EL (cell line): ENCODE results near the gene P2RY12.

Source experiments
- DNase-seq: peaks from one replicate; pipeline ENCODE4 v3.0.0-alpha.2; 2016

Gene P2RY12

GRCh38 chr3:151305060-151305774, 79.3 kb downstream of the P2RY12 start:
- DNase-seq: peak; percentile 98

GRCh38 chr3:151303751-151304150, 80.8 kb downstream of the P2RY12 start:
- no peak for DNase-seq

GRCh38 chr3:151301787-151302186, 82.8 kb downstream of the P2RY12 start:
- DNase-seq: peak; percentile 70

- no peak for DNase-seq
Observed at GRCh38 chr3:151300539-151300938, 84.0 kb downstream of the P2RY12 start.

DNA sequence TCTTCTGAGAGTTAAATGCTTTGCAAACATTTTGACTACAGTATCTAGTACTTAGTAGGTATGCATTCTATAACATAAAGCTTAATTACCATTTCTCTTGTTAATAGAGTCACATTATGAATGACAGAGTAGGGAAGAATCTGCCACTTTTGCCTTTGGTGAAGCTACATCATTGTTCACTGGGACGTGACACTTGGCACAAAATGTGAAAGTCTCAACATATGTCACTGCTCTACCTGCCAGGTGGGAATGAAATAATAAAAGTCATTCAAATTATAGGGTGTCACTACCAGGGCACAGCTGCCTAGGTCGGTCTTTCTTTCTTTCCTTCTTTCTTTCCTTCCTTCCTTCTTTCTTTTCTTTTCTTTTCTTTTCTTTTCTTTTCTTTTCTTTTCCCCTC, 85.5 kb downstream of the P2RY12 start:
- DNase-seq: no peak

DNA sequence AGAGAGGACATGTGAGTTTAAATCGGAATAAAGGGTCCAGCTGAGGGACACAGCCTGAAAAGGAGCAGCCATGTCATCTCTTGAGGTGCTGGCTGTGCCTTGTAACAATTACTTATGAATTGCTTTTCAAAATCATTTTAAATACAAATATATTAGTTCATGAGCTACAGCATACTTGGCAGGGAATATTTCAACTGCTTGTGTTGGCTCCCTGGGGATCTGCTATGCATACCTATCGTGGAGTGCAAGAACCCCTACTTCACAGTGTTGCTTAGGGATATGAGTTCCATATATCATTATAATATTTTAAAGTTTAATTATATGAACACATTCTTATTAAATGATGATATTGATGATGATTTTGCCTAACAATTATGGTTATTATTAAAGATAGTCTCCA, 87.1 kb downstream of the P2RY12 start:
- no peak for DNase-seq

DNA sequence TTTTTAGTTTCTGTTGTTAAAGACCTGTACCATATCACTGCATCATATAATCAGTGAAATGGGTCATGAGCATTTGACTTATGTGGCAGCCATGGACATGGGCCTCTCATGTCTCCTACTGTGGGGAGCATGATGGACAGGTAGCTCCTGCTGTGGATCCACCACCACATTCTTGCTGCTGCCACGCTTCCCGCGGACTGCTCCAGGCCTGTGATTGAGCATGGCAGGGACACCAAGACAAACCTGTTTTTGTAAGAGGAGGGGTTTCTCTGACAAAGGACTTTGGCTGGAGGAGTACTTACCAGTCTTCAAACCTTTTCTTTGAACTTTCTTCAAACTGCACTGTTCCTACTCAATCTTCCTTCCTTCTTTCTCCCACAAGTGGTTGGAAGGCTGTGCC, 88.3 kb downstream of the P2RY12 start:
- DNase-seq: no peak

GRCh38 chr3:151293127-151293526, 91.4 kb downstream of the P2RY12 start:
- DNase-seq: no peak

DNA sequence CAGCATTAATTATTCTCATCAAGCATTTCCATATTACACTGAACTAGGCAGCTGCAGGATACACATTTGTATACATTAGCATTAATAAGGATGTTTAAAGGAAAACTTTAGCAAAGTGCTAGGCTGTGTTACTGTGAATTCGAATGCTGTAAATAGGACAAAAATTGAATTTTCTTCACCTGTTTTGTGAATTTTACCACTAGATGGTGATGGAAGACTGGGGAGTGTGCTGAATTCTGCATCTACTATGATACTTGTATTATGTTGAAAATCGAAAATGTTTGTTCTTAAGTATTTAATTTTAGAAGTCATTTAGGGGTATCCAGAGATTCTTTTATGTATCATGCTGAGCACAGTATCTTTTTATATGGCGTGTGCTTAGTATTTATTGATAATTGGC, 93.9 kb downstream of the P2RY12 start:
- peak; percentile 46 for DNase-seq

DNA sequence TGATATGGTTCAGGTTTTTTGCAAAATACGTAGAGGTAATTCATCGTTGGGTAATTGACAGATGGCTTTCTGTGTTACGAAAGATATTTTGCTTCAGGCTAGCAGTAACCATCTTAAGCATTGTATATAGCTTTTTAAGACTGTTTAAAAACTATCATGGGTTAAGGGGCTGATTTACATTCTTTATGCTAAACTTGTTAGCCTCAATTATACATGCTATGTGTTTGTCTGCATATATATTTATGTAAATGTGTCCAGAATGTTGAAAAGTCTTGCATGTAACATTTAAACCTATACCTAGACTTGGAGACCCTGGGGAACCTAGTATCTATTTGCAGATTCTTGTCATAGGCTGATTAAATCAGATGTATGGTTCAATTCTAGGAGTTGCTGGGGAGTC, 95.1 kb downstream of the P2RY12 start:
- DNase-seq: no peak
